Bronchial epithelial cell (primary cell): Measurements from ENCODE around the gene HFE. TPM values are rescaled to one million over a fixed set of nuclear protein-coding genes. Genes with fewer than 3 reads are reported as not detected.

Experiments used
- DNase-seq: peaks from one replicate; pipeline ENCODE4 v3.0.0-alpha.2; 2010; ENCODE audit warnings: low read depth
- FAIRE-seq: peaks from 2 replicates; lab custom pipeline; 2011; peaks lifted over from hg19 to GRCh38; lab: Jason Lieb, UNC
- H3K27me3 ChIP-seq: 2 replicates; pipeline ENCODE4 v1.5.1; 2011; ENCODE audit warnings: low read length; ENCODE audit not compliant: control insufficient read depth, insufficient read depth
- H3K36me3 ChIP-seq: 2 replicates; pipeline ENCODE4 v1.5.1; 2011; ENCODE audit warnings: low read length; ENCODE audit not compliant: control insufficient read depth, insufficient read depth
- H3K4me3 ChIP-seq: 2 replicates; pipeline ENCODE4 v1.5.1; 2011; ENCODE audit warnings: mild to moderate bottlenecking, low read depth, low read length, control low read depth
- CTCF ChIP-seq: IDR thresholded peaks from 2 replicates; pipeline ENCODE4 v1.5.1; 2011; ENCODE audit warnings: mild to moderate bottlenecking, moderate library complexity, low read length, control low read depth, inconsistent platforms; ENCODE audit not compliant: insufficient read depth, severe bottlenecking
- total RNA-seq: library from RNA; depleted of rRNA; stranded (reverse); fragments of >200 nt; gene quantifications from 2 replicates; pipeline ENCODE4 v1.2.1, GENCODE V29; 2014

Gene HFE
- total RNA-seq, 1 donor from 2014 or later: 3.7 TPM

GRCh38 chr6:26105109-26105730 lies 18.0 kb downstream of the HFE start:
- no peak overlapping the region for H3K4me3 ChIP-seq
- no peak for FAIRE-seq

GRCh38 chr6:26105842-26106241 lies 18.6 kb downstream of the HFE start:
- FAIRE-seq (no peak), DNase-seq (no peak)
- Histone ChIP-seq H3K36me3 (no peaks in the 10 kb centered on the region), H3K4me3 (no peak overlapping the region), H3K27me3 (no peaks in the 10 kb centered on the region)
- no peak for TF ChIP-seq CTCF

More at GRCh38 chr6:26105109-26105730, 18.0 kb downstream of the HFE start:
- no peak for DNase-seq
- TF ChIP-seq CTCF: no peak
- H3K27me3 ChIP-seq: no peaks in the 10 kb centered on the region
- H3K36me3 ChIP-seq: no peaks in the 10 kb centered on the region

GRCh38 chr6:26107935-26108334 lies 20.7 kb downstream of the HFE start:
- DNase-seq (no peak), FAIRE-seq (no peak)
- Histone ChIP-seq H3K4me3 (no peak overlapping the region), H3K27me3 (no peaks in the 10 kb centered on the region), H3K36me3 (no peaks in the 10 kb centered on the region)
- TF ChIP-seq CTCF: no peak

- no peak for DNase-seq
- H3K27me3 ChIP-seq: no peaks in the 10 kb centered on the region
- no peaks in the 10 kb centered on the region for H3K36me3 ChIP-seq
- H3K4me3 ChIP-seq: no peak overlapping the region
- FAIRE-seq: no peak
- TF ChIP-seq CTCF: no peak
Measured at GRCh38 chr6:26109772-26110171, 22.5 kb downstream of the HFE start.

- Histone ChIP-seq H3K4me3 (no peak overlapping the region), H3K36me3 (no peaks in the 10 kb centered on the region), H3K27me3 (no peaks in the 10 kb centered on the region)
- DNase-seq (no peak), FAIRE-seq (no peak)
- no peak for TF ChIP-seq CTCF
Measured at GRCh38 chr6:26113570-26113969, 26.3 kb downstream of the HFE start.

GRCh38 chr6:26115226-26115625 lies 28.0 kb downstream of the HFE start:
- Histone ChIP-seq H3K27me3 (no peaks in the 10 kb centered on the region), H3K4me3 (no peak overlapping the region), H3K36me3 (no peaks in the 10 kb centered on the region)
- no peak for FAIRE-seq
- TF ChIP-seq CTCF: no peak
- DNase-seq: no peak
